Upper lobe of right lung (tissue), 1 donor: ENCODE data around the gene PKD1. TPM values are rescaled to one million over a fixed set of nuclear protein-coding genes. Genes with fewer than 3 reads are reported as not detected.
"Not testable (repeated sequence)": the region's sequence is repeated elsewhere in the genome, so short reads cannot be mapped to it uniquely, and the experiment has no call there.

ENCODE experiments used
- ATAC-seq: fragments of 200-7000 bp; cut with Tn5 transposase; one replicate; pipeline ENCODE4 v1.9.1; 2020; ENCODE audit warnings: mild to moderate bottlenecking, moderate library complexity
- DNase-seq: peaks from one replicate; pipeline ENCODE4 v3.0.0-alpha.2; 2020
- H3K27ac ChIP-seq: fragments of 200-600 bp; one replicate; pipeline ENCODE4 v1.8.0; 2022
- H3K27me3 ChIP-seq: fragments of 200-600 bp; one replicate; pipeline ENCODE4 v1.8.0; 2022; ENCODE audit warnings: mild to moderate bottlenecking
- H3K36me3 ChIP-seq: fragments of 200-600 bp; one replicate; pipeline ENCODE4 v1.8.0; 2022
- H3K4me1 ChIP-seq: fragments of 200-600 bp; one replicate; pipeline ENCODE4 v1.8.0; 2022
- H3K4me3 ChIP-seq: fragments of 200-600 bp; one replicate; pipeline ENCODE4 v1.8.0; 2022; ENCODE audit warnings: mild to moderate bottlenecking
- H3K9me3 ChIP-seq: fragments of 200-600 bp; one replicate; pipeline ENCODE4 v1.8.0; 2022
- CTCF ChIP-seq: fragments of 200-600 bp; IDR thresholded peaks from one replicate; pipeline ENCODE4 v1.8.0; 2022; ENCODE audit warnings: antibody characterized with exemption
- intact Hi-C: fragments of 100-400 bp; cut with DNase I; formaldehyde crosslinking; loops from one replicate; pipeline ENCODE4 v1.11.0; 2022
- total RNA-seq: library from RNA; stranded (reverse); fragmentation: NEBNext Ultra II Directional; extraction: Animal tissue kit (Norgen Biotek cat#: 25700); gene quantifications from one replicate; pipeline ENCODE4 v1.2.1, GENCODE V29; 2021
- donor health status: DM: no; HTN: yes; CAD: no; lungs with severe emphysema.

PKD1 gene
- total RNA-seq, 1 donor from 2014 or later: 84.8 TPM

GRCh38 chr16:2115591-2115973 lies 20.1 kb downstream of the PKD1 start:
- no peak for DNase-seq

GRCh38 chr16:2114885-2115590 lies 20.7 kb downstream of the PKD1 start:
- ATAC-seq, H3K4me3 ChIP-seq, H3K4me1 ChIP-seq, intact Hi-C loops, H3K27me3 ChIP-seq, H3K27ac ChIP-seq, DNase-seq, H3K9me3 ChIP-seq: not testable (repeated sequence)
- peaks cover 26% of the 10 kb centered on the region for H3K36me3 ChIP-seq

More at GRCh38 chr16:2115591-2115973, 20.1 kb downstream of the PKD1 start:
- H3K27me3 ChIP-seq: no peaks in the 10 kb centered on the region
- intact Hi-C loops: no loop called here
- no peak for ATAC-seq
- no peaks in the 10 kb centered on the region for H3K9me3 ChIP-seq
- H3K27ac ChIP-seq: no peak overlapping the region
- peaks cover 26% of the 10 kb centered on the region for H3K36me3 ChIP-seq
- no peaks in the 10 kb centered on the region for H3K4me1 ChIP-seq
- TF ChIP-seq CTCF: no peak
- no peak overlapping the region for H3K4me3 ChIP-seq

- peaks cover 26% of the 10 kb centered on the region for H3K36me3 ChIP-seq
- DNase-seq: not testable (repeated sequence)
Observed at GRCh38 chr16:2114225-2114624, 21.5 kb downstream of the PKD1 start.

GRCh38 chr16:2112539-2113106 lies 23.1 kb downstream of the PKD1 start:
- H3K27ac ChIP-seq, H3K4me3 ChIP-seq, DNase-seq, intact Hi-C loops, H3K4me1 ChIP-seq, H3K9me3 ChIP-seq, H3K27me3 ChIP-seq, ATAC-seq: not testable (repeated sequence)
- H3K36me3 ChIP-seq: peaks cover 37% of the 10 kb centered on the region

More at GRCh38 chr16:2114225-2114624, 21.5 kb downstream of the PKD1 start:
- H3K27me3 ChIP-seq, H3K4me3 ChIP-seq, intact Hi-C loops, H3K27ac ChIP-seq, ATAC-seq, H3K4me1 ChIP-seq, H3K9me3 ChIP-seq: not testable (repeated sequence)

GRCh38 chr16:2111412-2112335 lies 24.0 kb downstream of the PKD1 start:
- H3K4me1 ChIP-seq, H3K9me3 ChIP-seq, H3K27ac ChIP-seq, H3K27me3 ChIP-seq, intact Hi-C loops, DNase-seq, H3K4me3 ChIP-seq: not testable (repeated sequence)
- ATAC-seq: peak; percentile 20
- H3K36me3 ChIP-seq: peaks cover 39% of the 10 kb centered on the region

- H3K4me1 ChIP-seq, H3K27me3 ChIP-seq, intact Hi-C loops, H3K4me3 ChIP-seq, DNase-seq, H3K9me3 ChIP-seq, H3K27ac ChIP-seq: not testable (repeated sequence)
- peak; percentile 14 for ATAC-seq
- peaks cover 39% of the 10 kb centered on the region for H3K36me3 ChIP-seq
Observed at GRCh38 chr16:2111009-2111353, 24.7 kb downstream of the PKD1 start.

GRCh38 chr16:2110332-2111008 lies 25.2 kb downstream of the PKD1 start:
- intact Hi-C loops, H3K9me3 ChIP-seq, H3K4me1 ChIP-seq, H3K4me3 ChIP-seq, H3K27me3 ChIP-seq, H3K27ac ChIP-seq, ATAC-seq, DNase-seq: not testable (repeated sequence)
- H3K36me3 ChIP-seq: peaks cover 39% of the 10 kb centered on the region

GRCh38 chr16:2109872-2110271 lies 25.8 kb downstream of the PKD1 start:
- H3K36me3 ChIP-seq: peaks cover 39% of the 10 kb centered on the region
- H3K9me3 ChIP-seq, H3K27me3 ChIP-seq, H3K27ac ChIP-seq, H3K4me1 ChIP-seq, intact Hi-C loops, DNase-seq, H3K4me3 ChIP-seq: not testable (repeated sequence)
- peak; percentile 10 for ATAC-seq

- intact Hi-C loops, H3K4me1 ChIP-seq, H3K27me3 ChIP-seq, H3K9me3 ChIP-seq, DNase-seq, ATAC-seq, H3K27ac ChIP-seq, H3K4me3 ChIP-seq: not testable (repeated sequence)
- H3K36me3 ChIP-seq: peaks cover 37% of the 10 kb centered on the region
Observed at GRCh38 chr16:2109271-2109580, 26.5 kb downstream of the PKD1 start.

- H3K4me3 ChIP-seq, H3K27me3 ChIP-seq, H3K27ac ChIP-seq, H3K4me1 ChIP-seq, intact Hi-C loops, H3K9me3 ChIP-seq, DNase-seq: not testable (repeated sequence)
- peak; percentile 12 for ATAC-seq
- H3K36me3 ChIP-seq: peaks cover 32% of the 10 kb centered on the region
Observed at GRCh38 chr16:2108446-2109270, 27.0 kb downstream of the PKD1 start.

- ATAC-seq, H3K9me3 ChIP-seq, intact Hi-C loops, H3K4me1 ChIP-seq, H3K27ac ChIP-seq, H3K4me3 ChIP-seq, H3K27me3 ChIP-seq, DNase-seq: not testable (repeated sequence)
- peaks cover 29% of the 10 kb centered on the region for H3K36me3 ChIP-seq
Observed at GRCh38 chr16:2107791-2108125, 27.9 kb downstream of the PKD1 start.
